Adrenal gland (tissue), 12 donors: ENCODE results near the gene SLC16A10. TPM values are rescaled to one million over a fixed set of nuclear protein-coding genes. Genes with fewer than 3 reads are reported as not detected.

Source experiments
- DNase-seq, 7 donors: peaks; one replicate each; pipeline ENCODE4 v3.0.0-alpha.2; 2019 to 2020
- H3K27ac ChIP-seq, 5 donors: fragments of 200-600 bp; sonication (generic) in 4 of 5; 1 replicate in 3 of 5; 2 replicates in 2 of 5; pipeline versions ENCODE4 v1.5.1 to v1.8.0; 2016 to 2020; ENCODE audit warnings: mild to moderate bottlenecking in 1 of 5
- H3K27me3 ChIP-seq: fragments of 200-600 bp; 2 replicates; pipeline ENCODE4 v1.8.0; 2021
- H3K36me3 ChIP-seq, 2 donors: fragments of 200-600 bp; replicated peaks in 1 of 2; 1 replicate in 1 of 2; 2 replicates in 1 of 2; pipeline versions ENCODE4 v1.5.1 to v1.8.0; 2018 to 2022
- H3K4me1 ChIP-seq, 2 donors: fragments of 200-600 bp; replicated peaks in 1 of 2; 1 replicate in 1 of 2; 2 replicates in 1 of 2; pipeline versions ENCODE4 v1.5.1 to v1.8.0; 2018 to 2021
- H3K4me3 ChIP-seq, 4 donors: fragments of 200-600 bp; sonication (generic) in 3 of 4; one replicate each; pipeline ENCODE4 v1.5.1; 2016 to 2018
- H3K9me3 ChIP-seq, 3 donors: fragments of 200-600 bp; sonication (generic) in 1 of 3; replicated peaks in 1 of 3; 1 replicate in 2 of 3; 2 replicates in 1 of 3; pipeline versions ENCODE4 v1.5.1 to v1.8.0; 2016 to 2021
- CTCF ChIP-seq, 6 experiments: fragments of 450-650 bp in 4 of 6; fragments of 200-600 bp in 2 of 6; sonication (generic) in 1 of 6; IDR thresholded peaks; 1 replicate in 5 of 6; 2 replicates in 1 of 6; pipeline versions ENCODE4 v1.5.1 to v1.8.0; 2016 to 2021; ENCODE audit warnings: antibody characterized with exemption in 6 of 6, mild to moderate bottlenecking in 2 of 6, moderate library complexity in 1 of 6
- POLR2A ChIP-seq, 2 donors: fragments of 450-650 bp; IDR thresholded peaks; one replicate each; pipeline ENCODE4 v1.6.1; 2017; ENCODE audit warnings: antibody characterized with exemption in 2 of 2, mild to moderate bottlenecking in 2 of 2, moderate library complexity in 1 of 2
- WGBS, 4 donors: extraction: QIAGEN DNeasy Blood & Tissue Kit in 2 of 4; methylation state at CpG; one replicate each; pipeline versions ENCODE4 v1.1.5 to v1.1.7; 2013 to 2017; 5-methylcytosine and 5-hydroxymethylcytosine counted together
- intact Hi-C, 2 donors: fragments of 100-400 bp; cut with DNase I; formaldehyde crosslinking; loops; one replicate each; pipeline versions ENCODE4 v1.14.1 to v1.15.0; 2022 to 2023
- polyA plus RNA-seq, 3 donors: library from polyadenylated mRNA; stranded (reverse); fragments of 200-250 nt in 2 of 3; fragments of 350-450 nt in 1 of 3; fragmentation: Illumina TruSeq in 1 of 3; extraction: RNeasy Lipid Tissue Mini Kit (QIAGEN cat#74804) in 1 of 3; gene quantifications; one replicate each; pipeline ENCODE4 v1.2.3, GENCODE V29; 2013 to 2014
- total RNA-seq, 9 donors: library from RNA; depleted of rRNA in 4 of 9; stranded (reverse); fragments of >200 nt in 4 of 9; fragments of 120-200 nt in 1 of 9; fragmentation: NEBNext Ultra II Directional in 1 of 9; extraction: Animal tissue kit (Norgen Biotek cat#: 25700) in 1 of 9; gene quantifications; one replicate each; pipeline versions ENCODE4 v1.1.0 to v1.2.4, GENCODE V29; 2013 to 2023
- donor health status: healthy with polysubstance abuse.
- donor health status: Bipolar disorder and iron deficiency.
- donor health status: DM: yes; HTN: yes; CAD: no.
- donor health status: DM: no; HTN: no; CAD: no.
- donor health status: DM: no; HTN: no; CAD: no.
- donor health status: DM: yes; HTN: yes; CAD: no.

SLC16A10 gene
- total and polyA plus RNA-seq, 12 donors: 4.6 to 97.0 (median 24.9) TPM

DNA sequence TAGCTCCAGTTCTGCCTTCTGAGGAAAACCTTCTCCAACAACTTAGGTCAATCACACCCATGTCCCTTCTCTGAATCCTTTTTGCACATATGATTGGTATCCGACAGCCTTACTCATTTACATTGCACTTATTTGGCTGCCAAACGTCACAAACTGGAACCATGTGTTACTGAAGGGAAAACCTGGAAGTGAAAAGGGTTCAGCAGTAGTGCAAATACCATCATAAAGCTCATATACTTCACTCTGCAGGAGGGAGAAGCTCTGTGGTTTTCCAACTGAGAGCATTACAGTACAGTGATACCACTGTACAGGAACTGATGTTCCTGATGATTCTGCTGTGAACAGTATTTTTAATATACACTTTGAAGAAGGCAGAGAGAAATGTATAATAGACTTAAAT, 87.8 kb downstream of the SLC16A10 start:
- TF ChIP-seq CTCF (IDR thresholded peaks at IDR 0.05) (no peak), POLR2A (IDR thresholded peaks at IDR 0.05) (no peak)
- 66 to 79% (median 74%) methylated on average over 2 of the region's 2 CpGs for WGBS, 4 donors
- intact Hi-C loops: no loop called here

GRCh38 chr6:111176038-111176759, 88.9 kb downstream of the SLC16A10 start:
- 74 to 86% (median 82%) methylated on average over 2 of the region's 2 CpGs for WGBS, 4 donors
- Histone ChIP-seq H3K9me3 (no peaks in the 10 kb centered on the region), H3K27me3 (no peaks in the 10 kb centered on the region), H3K36me3 (no peaks in the 10 kb centered on the region), H3K27ac (no peak overlapping the region), H3K4me3 (no peak overlapping the region), H3K4me1 (no peaks in the 10 kb centered on the region)
- no peak for TF ChIP-seq POLR2A (IDR thresholded peaks at IDR 0.05)
- TF ChIP-seq CTCF (IDR thresholded peaks at IDR 0.05): no peak
- no peak for DNase-seq
- intact Hi-C loops: no loop called here

More for the DNA sequence above, 87.8 kb downstream of the SLC16A10 start:
- H3K27me3 ChIP-seq: no peaks in the 10 kb centered on the region
- no peak for DNase-seq
- no peaks in the 10 kb centered on the region for H3K4me1 ChIP-seq
- no peak overlapping the region for H3K4me3 ChIP-seq
- H3K36me3 ChIP-seq: no peaks in the 10 kb centered on the region
- H3K9me3 ChIP-seq: no peaks in the 10 kb centered on the region
- H3K27ac ChIP-seq: no peak overlapping the region

DNA sequence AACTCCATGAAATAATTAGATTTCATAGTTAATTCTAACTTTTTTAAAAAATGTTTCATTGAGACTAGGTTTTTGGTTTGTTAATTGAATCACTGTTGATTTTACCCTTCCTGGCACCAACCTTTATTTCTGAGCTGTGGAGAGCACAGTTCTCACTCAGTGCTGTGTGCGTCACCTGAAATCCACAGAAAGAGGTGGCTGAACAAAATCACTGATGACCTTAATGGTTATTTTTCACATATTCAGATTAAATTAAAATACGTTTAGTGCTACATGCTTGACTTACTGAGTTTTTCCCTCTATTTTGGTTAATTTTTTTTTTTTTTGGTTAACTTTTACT, 89.4 kb downstream of the SLC16A10 start:
- Histone ChIP-seq H3K27ac (no peak overlapping the region), H3K4me1 (no peaks in the 10 kb centered on the region), H3K36me3 (no peaks in the 10 kb centered on the region), H3K4me3 (no peak overlapping the region), H3K27me3 (no peaks in the 10 kb centered on the region), H3K9me3 (no peaks in the 10 kb centered on the region)
- TF ChIP-seq POLR2A (IDR thresholded peaks at IDR 0.05): no peak
- TF ChIP-seq CTCF (IDR thresholded peaks at IDR 0.05): no peak
- 93 to 98% (median 95%) methylated on average over 2 of the region's 2 CpGs for WGBS, 4 donors
- intact Hi-C loops: no loop called here
- no peak for DNase-seq

DNA sequence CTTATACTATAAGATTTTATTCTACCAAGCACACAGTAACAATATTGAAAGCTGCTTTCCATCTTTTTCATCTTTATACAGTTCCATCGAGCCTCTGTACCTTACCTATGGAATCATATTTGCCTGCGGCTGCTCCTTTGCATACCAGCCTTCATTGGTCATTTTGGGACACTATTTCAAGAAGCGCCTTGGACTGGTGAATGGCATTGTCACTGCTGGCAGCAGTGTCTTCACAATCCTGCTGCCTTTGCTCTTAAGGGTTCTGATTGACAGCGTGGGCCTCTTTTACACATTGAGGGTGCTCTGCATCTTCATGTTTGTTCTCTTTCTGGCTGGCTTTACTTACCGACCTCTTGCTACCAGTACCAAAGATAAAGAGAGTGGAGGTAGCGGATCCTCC, 89.8 kb downstream of the SLC16A10 start:
- 92 to 96% (median 94%) methylated on average over 6 of the region's 6 CpGs for whole genome bisulfite sequencing, 4 donors
- Histone ChIP-seq H3K9me3 (no peaks in the 10 kb centered on the region), H3K4me1 (no peaks in the 10 kb centered on the region), H3K27ac (no peak overlapping the region), H3K36me3 (no peaks in the 10 kb centered on the region), H3K4me3 (no peak overlapping the region), H3K27me3 (no peaks in the 10 kb centered on the region)
- no peak for DNase-seq
- TF ChIP-seq POLR2A (IDR thresholded peaks at IDR 0.05): no peak
- TF ChIP-seq CTCF (IDR thresholded peaks at IDR 0.05): no peak
- intact Hi-C loops: no loop called here
